Measurements from ENCODE around the gene MKKS. TPM values are rescaled to one million over a fixed set of nuclear protein-coding genes. Genes with fewer than 3 reads are reported as not detected.

The MKKS gene
- total and polyA plus RNA-seq, 10 of the 15 experiments (the other 5 are each of a cell fraction or from before 2014, with no cell fraction given), result 4.3 to 17.9 (median 7.7) TPM

GRCh38 chr20:10429443-10429981 is 4.5 kb downstream of the MKKS start (continued):
- TF ChIP-seq, protein P1, sequence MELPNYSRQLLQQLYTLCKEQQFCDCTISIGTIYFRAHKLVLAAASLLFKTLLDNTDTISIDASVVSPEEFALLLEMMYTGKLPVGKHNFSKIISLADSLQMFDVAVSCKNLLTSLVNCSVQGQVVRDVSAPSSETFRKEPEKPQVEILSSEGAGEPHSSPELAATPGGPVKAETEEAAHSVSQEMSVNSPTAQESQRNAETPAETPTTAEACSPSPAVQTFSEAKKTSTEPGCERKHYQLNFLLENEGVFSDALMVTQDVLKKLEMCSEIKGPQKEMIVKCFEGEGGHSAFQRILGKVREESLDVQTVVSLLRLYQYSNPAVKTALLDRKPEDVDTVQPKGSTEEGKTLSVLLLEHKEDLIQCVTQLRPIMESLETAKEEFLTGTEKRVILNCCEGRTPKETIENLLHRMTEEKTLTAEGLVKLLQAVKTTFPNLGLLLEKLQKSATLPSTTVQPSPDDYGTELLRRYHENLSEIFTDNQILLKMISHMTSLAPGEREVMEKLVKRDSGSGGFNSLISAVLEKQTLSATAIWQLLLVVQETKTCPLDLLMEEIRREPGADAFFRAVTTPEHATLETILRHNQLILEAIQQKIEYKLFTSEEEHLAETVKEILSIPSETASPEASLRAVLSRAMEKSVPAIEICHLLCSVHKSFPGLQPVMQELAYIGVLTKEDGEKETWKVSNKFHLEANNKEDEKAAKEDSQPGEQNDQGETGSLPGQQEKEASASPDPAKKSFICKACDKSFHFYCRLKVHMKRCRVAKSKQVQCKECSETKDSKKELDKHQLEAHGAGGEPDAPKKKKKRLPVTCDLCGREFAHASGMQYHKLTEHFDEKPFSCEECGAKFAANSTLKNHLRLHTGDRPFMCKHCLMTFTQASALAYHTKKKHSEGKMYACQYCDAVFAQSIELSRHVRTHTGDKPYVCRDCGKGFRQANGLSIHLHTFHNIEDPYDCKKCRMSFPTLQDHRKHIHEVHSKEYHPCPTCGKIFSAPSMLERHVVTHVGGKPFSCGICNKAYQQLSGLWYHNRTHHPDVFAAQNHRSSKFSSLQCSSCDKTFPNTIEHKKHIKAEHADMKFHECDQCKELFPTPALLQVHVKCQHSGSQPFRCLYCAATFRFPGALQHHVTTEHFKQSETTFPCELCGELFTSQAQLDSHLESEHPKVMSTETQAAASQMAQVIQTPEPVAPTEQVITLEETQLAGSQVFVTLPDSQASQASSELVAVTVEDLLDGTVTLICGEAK (IDR thresholded peaks at IDR 0.05; ENCODE audit: borderline replicate concordance), result no peak
- TF ChIP-seq NR2C2 (IDR thresholded peaks at IDR 0.05; ENCODE audit: borderline replicate concordance, control insufficient read depth, insufficient read length, low read depth), result no peak
- TF ChIP-seq KDM1A (IDR thresholded peaks at IDR 0.05; ENCODE audit: borderline replicate concordance), result no peak
- TF ChIP-seq MEF2B (IDR thresholded peaks at IDR 0.05; ENCODE audit: partially characterized antibody, poor library complexity, severe bottlenecking), result no peak
- TF ChIP-seq NFXL1 (IDR thresholded peaks at IDR 0.05; ENCODE audit: borderline replicate concordance), result no peak

DNA sequence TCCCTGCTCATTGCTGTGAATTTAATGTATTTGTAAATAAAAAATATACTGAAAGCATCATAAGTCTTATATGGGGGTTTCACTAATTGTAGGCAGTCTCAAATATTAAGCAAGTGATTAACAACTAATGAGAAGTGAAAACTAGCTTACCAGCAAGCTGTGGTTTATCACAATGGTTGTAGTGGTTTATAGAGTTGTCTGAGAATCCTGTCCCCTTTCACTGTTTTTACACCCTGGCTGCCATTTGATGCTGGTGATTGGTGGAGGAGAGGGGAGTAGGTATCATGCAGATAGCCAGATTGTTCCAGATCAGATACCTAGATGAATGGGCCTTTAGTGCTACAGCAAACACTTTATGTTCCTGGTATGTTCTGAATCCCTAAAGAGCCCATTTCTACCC is 6.0 kb downstream of the MKKS start:
- Histone ChIP-seq H3K27ac (ENCODE audit: control insufficient read depth, insufficient read depth) (no peak overlapping the region), H3K36me3 (ENCODE audit: control insufficient read depth in 2 of 2, insufficient read depth in 2 of 2, low read length in 1 of 2) (no peaks in the 10 kb centered on the region), H3K4me2 (ENCODE audit: control insufficient read depth, insufficient read depth) (no peak overlapping the region), H3K27me3 (replicated peaks in 1 of 2; ENCODE audit: control insufficient read depth in 2 of 2, insufficient read depth in 2 of 2, low read length in 1 of 2) (no peaks in the 10 kb centered on the region), H3K9me3 (replicated peaks; ENCODE audit: control insufficient read depth, insufficient read depth, low read length) (no peaks in the 10 kb centered on the region), H4K20me1 (ENCODE audit: control insufficient read depth, insufficient read depth) (no peaks in the 10 kb centered on the region), H3K79me2 (ENCODE audit: control insufficient read depth, insufficient read depth, low read length) (peaks cover 10% of the 10 kb centered on the region), H2AFZ (ENCODE audit: control insufficient read depth, low read depth, low read length) (no peak overlapping the region), H3K4me3 (no peak overlapping the region), H3K4me1 (ENCODE audit: control insufficient read depth, insufficient read depth, low read length) (peaks cover 18% of the 10 kb centered on the region), H3K9ac (ENCODE audit: control insufficient read depth, insufficient read depth, low read length) (no peak overlapping the region)
- POLR2A ChIA-PET, result interaction anchor here (0.5 to 0.9 kb wide), 2 partner anchors 79 to 101 kb away, joined by 4 to 5 read pairs; no protein-coding TSS in a partner anchor
- intact Hi-C loops (cut with micrococcal nuclease; ENCODE audit: unreplicated experiment) (loop anchor here (5.0 kb wide), 3 partner anchors 76 to 811 kb away; partner anchors contain the start of gene JAG1), in situ Hi-C loops (cut with MboI) (loop anchor here (5.0 to 10.0 kb wide), 2 partner anchors 451 to 813 kb away; no protein-coding TSS in a partner anchor)
- SMC1A ChIA-PET (ENCODE audit: uncharacterized antibody, unreplicated experiment), result interaction anchor here (0.8 to 7.3 kb wide), 23 partner anchors 10 to 451 kb away, joined by 3 to 60 read pairs (median 4); no protein-coding TSS in a partner anchor
- no peak for DNase-seq (ENCODE audit: low read depth, low spot score)
- RAD21 ChIA-PET (ENCODE audit: unreplicated experiment), result interaction anchor here (0.8 to 2.1 kb wide), 12 partner anchors 14 to 450 kb away, joined by 3 to 9 read pairs (median 3); no protein-coding TSS in a partner anchor
- no TSS peak for BruUV-seq (replicated peaks)
- peak; percentile 72 for ATAC-seq
- CTCF ChIA-PET, result interaction anchor here (0.8 to 5.5 kb wide), 22 partner anchors 9 to 810 kb away, joined by 3 to 63 read pairs (median 10); no protein-coding TSS in a partner anchor
- no peak for FAIRE-seq
- TF ChIP-seq HDAC6 (IDR thresholded peaks at IDR 0.05; ENCODE audit: unreplicated experiment) (no peak), BMI1 (IDR thresholded peaks at IDR 0.05; ENCODE audit: borderline replicate concordance) (0 out of 2 replicates have a peak, but pooled peaks have one; percentile 16), IKZF1 (conservative IDR thresholded peaks at IDR 0.05) (peak; percentile 53), JUNB (IDR thresholded peaks at IDR 0.05) (no peak), ZNF592 (IDR thresholded peaks at IDR 0.05) (no peak), IKZF2 (IDR thresholded peaks at IDR 0.05) (peak; percentile 58 to 82; a peak in 3 of 4 replicates), RFX5 (IDR thresholded peaks at IDR 0.05; ENCODE audit: low read depth, low read length) (no peak), DPF2 (IDR thresholded peaks at IDR 0.05) (0 out of 2 replicates have a peak, but pooled peaks have one; percentile 62), STAT3 (IDR thresholded peaks at IDR 0.05; ENCODE audit: low read depth, low read length) (no peak), NFIC (IDR thresholded peaks at IDR 0.05; ENCODE audit: low read depth, low read length) (no peak)

Measured in GM12878 (cell line).